HL-60/S4 treated with retinoic acid at 250 ng/mL for 4 days and 3 days (cell line): ENCODE data around the gene NECAB3.
"Not testable (repeated sequence)": the region's sequence is repeated elsewhere in the genome, so short reads cannot be mapped to it uniquely, and the experiment has no call there.

Experiments used
- in situ Hi-C: fragments of 300-500 bp; cut with MboI; formaldehyde crosslinking; loops from 2 replicates; pipeline ENCODE4 v1.7.0; 2022; ENCODE audit warnings: low sequenced_read_pairs

Gene NECAB3

GRCh38 chr20:33653218-33653899 lies 20.9 kb downstream of the NECAB3 start:
- in situ Hi-C loops, result no loop called here

- in situ Hi-C loops, result no loop called here
Observed at GRCh38 chr20:33651562-33652048, 22.6 kb downstream of the NECAB3 start.

GRCh38 chr20:33650753-33651561 lies 23.3 kb downstream of the NECAB3 start:
- in situ Hi-C loops, result no loop called here

DNA sequence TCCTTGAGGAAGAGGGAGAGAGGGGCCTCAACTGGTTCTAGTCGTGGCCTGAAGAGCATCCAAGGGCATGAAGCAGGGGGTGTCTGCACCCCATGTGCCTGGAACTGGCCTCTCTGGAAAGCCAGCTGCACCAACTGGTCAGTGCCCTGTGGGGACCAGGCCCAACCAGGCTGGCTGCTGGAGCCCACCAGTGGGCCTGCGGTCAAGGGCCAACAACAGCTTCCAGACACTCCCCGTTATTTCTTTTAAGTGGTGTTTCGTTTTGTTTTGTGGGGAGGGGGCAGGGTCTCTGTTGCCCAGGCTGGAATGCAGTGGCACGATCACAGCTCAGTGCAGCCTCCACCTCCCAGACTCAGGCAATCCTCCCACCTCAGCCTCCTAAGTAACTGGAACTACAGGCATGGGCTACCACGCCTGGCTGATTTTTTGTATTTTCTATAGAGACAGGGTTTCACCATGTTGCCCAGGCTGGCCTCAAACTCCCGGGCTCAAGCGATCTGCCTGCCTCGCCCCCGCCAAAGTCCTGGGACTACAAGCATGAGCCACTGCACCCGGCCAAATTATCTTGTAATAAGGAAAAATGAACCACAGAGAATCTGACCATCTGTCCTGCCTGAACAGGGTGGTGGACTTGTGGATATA lies 24.0 kb downstream of the NECAB3 start:
- in situ Hi-C loops, result no loop called here

DNA sequence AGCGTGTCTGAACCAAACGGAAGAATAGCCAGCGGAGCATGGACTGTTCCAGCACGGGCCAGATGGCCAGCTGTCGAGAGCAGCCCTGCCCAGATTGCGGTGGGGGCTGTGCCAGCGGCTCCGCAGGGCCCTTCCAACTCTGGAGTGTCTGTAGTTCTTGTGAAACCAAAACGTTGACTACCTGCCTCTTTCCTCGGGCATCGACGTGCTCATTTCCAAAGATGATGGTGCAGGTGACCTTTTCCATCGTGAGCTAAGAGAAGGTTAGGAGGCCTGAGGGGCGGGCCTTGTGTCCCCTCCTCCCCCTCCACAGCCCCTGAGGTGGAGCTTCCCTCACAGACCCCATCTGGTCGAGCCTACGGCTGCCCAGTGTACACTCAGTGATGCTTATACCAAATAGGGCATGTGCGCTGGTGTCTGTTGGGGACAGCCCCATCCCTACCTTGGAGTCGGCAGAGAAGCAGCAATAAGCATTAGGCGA lies 25.0 kb downstream of the NECAB3 start:
- in situ Hi-C loops, result no loop called here

DNA sequence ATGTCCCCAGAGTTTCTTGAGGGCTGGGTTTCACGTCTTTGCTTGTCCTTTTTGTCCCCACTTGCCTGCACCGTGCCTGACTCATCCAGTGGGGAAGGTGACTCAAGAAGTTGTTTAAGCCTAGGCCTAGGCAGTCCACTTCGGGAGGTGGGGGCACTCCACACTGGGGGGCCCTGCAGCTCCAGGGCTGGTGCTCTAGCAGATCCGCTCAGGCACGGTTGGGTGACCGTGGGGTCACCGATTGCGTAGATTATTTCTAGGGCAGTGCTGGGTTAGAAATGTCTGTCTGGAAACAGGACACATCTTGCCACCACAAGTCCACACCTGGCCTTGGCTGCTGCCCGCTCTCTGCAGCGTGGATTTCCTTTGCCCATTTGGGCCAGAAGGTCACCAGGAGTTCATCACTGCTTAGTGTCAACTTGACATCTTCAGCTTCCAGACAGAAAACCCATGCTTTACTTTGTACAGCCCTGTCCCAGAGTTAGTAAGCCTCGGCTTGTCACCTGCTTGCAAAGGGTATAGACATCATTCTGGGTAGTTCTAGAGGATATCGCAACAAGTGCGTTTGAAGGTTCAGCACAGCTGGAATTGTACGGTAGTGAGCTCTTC lies 25.7 kb downstream of the NECAB3 start:
- in situ Hi-C loops, result no loop called here

DNA sequence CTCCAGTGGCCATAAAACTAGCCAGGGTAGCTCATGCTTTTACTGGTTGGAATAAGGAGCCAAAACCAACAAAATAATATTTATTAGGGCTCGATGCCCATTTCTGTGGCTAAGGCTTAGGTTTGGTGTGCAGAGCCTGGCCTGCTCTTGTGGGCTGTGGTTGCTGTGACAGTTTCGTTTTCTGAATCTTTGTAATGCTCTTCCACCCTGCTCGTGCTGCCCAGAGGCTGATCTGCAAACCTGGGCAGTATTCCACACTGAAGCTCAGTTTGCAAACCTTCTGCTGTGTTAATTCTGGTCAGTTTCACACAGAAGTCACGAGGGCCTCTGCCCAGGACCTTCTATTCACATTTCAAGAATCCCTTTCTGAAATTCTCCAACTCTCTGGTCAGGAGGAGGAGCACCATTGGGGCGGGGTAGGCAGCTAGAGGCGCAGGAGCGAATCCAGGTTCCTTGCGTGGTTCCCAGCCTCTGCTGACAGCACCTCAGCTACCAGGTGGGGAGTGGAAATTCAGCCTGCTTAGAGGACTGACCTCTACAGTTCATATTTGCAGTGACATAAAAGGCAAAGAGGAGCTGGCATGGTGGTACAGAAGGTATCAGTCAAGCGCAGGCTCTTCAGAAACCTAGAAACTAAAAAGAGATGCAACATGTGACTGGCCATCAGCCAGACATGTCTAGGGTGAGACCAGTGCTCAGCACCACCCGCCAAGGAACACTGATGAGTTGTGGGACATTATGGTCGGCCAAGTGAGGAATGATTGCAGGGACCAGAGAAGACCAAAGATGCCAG lies 26.4 kb downstream of the NECAB3 start:
- in situ Hi-C loops, result no loop called here

- in situ Hi-C loops, result not testable (repeated sequence)
Observed at GRCh38 chr20:33646959-33647602, 27.1 kb downstream of the NECAB3 start.

DNA sequence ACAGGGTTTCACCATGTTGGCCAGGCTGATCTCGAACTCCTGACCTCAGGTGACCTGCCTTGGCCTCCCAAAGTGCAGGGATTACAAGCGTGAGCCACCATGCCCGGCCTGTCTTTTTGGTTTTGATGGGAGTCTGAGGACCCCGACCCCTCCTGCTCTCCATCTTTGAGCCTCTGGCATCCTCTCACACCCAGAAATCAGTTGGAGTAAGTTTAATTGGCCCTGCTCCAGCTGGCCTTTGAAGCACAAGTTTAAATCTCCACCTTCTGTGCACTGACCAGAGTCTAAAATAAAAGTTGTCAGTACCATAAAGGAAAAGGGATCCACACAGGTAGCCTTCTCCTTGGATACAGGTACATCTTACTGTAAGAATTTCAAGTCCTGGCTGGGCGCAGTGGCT lies 28.0 kb downstream of the NECAB3 start:
- in situ Hi-C loops, result no loop called here

DNA sequence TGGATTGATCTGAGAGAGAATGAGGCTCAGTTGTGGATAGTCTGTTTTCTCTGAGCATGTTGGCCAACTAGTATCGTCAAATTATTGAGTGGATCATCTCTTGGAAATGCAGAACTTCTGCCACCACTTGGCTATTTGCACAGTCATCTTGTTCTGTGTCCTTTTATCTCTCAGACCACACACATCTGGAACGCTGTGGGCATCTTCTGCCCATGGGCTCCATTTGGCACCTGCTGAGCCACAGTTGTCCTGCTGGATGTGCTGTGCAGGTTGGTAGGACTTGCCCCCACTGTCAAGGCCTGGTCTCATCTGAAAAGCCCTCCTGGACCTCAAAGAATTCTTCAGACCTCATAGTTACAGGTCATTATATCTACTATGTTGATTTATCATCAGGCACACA lies 28.8 kb downstream of the NECAB3 start:
- in situ Hi-C loops, result no loop called here

GRCh38 chr20:33645072-33645358 lies 29.2 kb downstream of the NECAB3 start:
- in situ Hi-C loops, result no loop called here

GRCh38 chr20:33644313-33645071 lies 29.7 kb downstream of the NECAB3 start:
- in situ Hi-C loops, result no loop called here

GRCh38 chr20:33640287-33640686 lies 33.9 kb downstream of the NECAB3 start:
- in situ Hi-C loops, result no loop called here

DNA sequence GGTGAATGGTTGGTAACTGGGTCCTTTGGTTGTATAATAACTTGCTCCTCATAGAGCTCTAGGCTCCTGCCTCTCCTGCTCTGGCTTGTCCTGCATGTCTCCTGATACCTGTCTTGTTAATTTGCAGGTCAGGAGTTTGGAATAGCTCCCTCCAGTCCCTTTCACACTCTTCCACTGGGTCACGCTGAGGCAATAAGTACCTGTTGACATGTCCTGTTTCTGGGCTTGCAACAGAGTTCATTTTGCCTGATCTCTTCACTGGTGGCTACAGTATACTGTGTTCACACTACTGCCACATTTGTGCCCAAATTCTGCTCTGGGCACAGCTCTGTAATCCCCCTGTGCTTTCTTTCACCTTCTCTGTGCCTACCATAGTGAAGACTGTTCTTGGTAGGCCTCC lies 37.5 kb downstream of the NECAB3 start:
- in situ Hi-C loops, result no loop called here

GRCh38 chr20:33635341-33635740 lies 38.9 kb downstream of the NECAB3 start:
- in situ Hi-C loops, result no loop called here

DNA sequence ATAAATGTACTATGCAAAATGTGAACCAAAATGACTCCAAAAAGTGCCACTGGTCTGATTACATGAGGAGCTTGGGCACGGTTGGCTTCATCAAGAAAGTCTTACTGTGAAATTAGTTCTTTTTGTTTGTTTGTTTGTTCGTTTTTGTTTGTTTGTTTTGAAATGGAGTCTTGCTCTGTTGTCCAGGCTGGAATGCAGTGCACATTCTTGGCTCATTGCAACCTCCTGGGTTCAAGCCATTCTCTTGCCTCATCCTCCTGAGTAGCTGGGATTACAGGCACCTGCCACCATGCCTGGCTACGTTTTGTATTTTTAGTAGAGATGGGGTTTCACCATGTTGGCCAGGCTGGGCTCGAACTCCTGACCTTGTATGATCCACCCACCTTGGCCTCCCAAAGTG lies 42.3 kb downstream of the NECAB3 start:
- in situ Hi-C loops, result not testable (repeated sequence)

- in situ Hi-C loops, result no loop called here
Observed at GRCh38 chr20:33630507-33630906, 43.7 kb downstream of the NECAB3 start.

- in situ Hi-C loops, result no loop called here
Observed at GRCh38 chr20:33629979-33630378, 44.2 kb downstream of the NECAB3 start.

DNA sequence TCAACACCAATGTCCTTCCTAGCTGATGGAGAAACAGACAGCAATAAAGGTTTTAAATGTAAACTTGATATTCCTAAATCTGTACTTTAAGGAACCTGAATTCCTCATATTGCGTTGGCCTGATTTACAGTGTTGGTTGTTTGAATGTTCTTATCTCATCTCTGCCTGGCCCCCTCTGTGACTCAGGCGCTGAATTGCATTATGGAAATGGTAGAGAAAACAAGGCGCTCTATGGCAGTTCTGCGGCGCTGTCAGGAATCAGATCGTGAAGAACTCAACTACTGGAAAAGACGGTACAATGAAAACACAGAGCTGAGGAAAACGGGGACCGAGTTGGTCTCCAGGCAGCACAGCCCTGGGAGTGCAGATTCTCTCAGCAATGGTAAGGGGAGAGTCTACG lies 44.7 kb downstream of the NECAB3 start:
- in situ Hi-C loops, result no loop called here
